Dermis blood vessel endothelial cell (primary cell): ENCODE measurements around the gene TTLL10. TPM values are rescaled to one million over a fixed set of nuclear protein-coding genes. Genes with fewer than 3 reads are reported as not detected.
"Not testable (repeated sequence)": the region's sequence is repeated elsewhere in the genome, so short reads cannot be mapped to it uniquely, and the experiment has no call there.

ENCODE experiments used
- DNase-seq: peaks from one replicate; pipeline ENCODE4 v3.0.0; 2010
- total RNA-seq: library from RNA; depleted of rRNA; stranded (reverse); fragments of >200 nt; gene quantifications from 2 replicates; pipeline ENCODE4 v1.2.3, GENCODE V29; 2014

Gene TTLL10
- total RNA-seq, 1 donor from 2014 or later = not detected

DNA sequence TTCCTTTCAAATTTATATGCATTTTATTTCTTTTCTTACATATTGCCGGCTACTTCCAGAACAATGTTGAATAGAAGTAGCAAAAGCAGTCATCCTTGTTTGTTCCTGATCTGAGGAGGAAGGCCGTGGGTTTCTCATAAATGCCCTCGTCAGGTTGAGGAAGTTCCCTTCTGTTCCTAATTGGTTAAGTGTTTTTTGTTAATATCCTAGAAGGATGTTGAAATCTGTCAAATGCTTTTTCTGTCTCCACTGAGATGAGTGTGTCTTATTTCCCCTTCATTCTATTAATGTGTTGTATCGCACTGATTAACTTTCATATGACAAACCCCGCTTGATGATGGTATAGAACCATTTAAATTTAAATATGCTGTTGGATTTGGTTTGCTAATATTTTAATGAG is 15.4 kb downstream of the TTLL10 start:
- DNase-seq = no peak

DNA sequence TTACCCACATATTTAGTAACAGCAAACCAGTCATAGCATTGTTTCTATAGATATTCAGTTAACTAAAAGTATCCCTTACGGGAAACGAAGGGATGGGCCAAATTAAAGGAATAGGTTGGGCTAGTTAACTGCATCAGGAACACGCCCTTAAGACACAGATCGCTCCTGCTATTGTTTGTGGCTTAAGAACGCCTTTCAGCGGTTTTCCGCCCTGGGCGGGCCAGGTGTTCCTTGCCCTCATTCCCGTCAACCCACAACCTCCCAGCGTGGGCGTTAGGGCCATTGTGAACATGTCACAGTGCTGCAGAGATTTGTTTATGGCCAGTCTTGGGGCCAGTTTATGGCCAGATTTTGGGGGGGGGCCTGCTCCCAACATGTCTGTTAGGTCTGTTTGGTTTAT is 18.1 kb downstream of the TTLL10 start:
- DNase-seq = no peak

DNA sequence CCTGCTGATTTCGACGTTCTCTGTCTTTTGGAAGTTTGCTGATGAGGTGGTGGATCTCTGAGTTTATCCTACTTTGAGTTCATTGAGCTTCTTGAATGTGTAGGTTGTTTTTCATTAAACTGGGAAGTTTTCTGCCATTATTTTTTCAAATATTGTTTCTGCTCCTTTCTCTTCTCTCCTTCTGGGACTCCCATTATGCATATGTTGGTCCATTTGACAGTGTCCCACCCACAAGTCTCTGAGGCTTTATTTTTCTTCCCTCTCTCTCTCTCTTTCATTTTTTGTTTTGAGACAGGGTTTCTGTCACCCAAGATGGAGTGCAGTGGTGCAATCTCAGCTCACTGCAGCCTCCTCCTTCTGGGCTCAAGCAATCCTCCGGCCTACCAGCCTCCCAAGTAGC is 21.0 kb downstream of the TTLL10 start:
- DNase-seq = no peak

DNA sequence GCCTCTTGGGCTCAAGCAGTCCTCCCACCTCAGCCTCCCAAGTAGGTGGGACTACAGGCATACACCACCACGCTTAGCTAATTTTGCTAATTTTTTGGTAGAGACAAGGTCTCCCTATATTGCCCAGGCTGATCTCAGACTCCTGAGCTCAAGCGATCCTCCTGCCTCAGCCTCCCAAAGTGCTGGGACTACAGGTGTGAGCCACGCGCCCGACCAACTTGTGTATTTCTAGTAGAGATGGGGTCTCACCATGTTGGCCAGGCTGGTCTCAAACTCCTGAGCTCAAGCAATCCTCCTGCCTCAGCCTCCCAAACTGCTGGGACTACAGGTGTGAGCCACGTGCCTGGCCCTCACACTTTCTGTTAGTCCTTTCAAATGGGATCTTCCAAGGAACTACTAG is 22.0 kb downstream of the TTLL10 start:
- not testable (repeated sequence) for DNase-seq

- DNase-seq = no peak
Observed at GRCh38 chr1:1196431-1197187, 22.9 kb downstream of the TTLL10 start.

- no peak for DNase-seq
Observed at GRCh38 chr1:1197188-1197500, 23.5 kb downstream of the TTLL10 start.

DNA sequence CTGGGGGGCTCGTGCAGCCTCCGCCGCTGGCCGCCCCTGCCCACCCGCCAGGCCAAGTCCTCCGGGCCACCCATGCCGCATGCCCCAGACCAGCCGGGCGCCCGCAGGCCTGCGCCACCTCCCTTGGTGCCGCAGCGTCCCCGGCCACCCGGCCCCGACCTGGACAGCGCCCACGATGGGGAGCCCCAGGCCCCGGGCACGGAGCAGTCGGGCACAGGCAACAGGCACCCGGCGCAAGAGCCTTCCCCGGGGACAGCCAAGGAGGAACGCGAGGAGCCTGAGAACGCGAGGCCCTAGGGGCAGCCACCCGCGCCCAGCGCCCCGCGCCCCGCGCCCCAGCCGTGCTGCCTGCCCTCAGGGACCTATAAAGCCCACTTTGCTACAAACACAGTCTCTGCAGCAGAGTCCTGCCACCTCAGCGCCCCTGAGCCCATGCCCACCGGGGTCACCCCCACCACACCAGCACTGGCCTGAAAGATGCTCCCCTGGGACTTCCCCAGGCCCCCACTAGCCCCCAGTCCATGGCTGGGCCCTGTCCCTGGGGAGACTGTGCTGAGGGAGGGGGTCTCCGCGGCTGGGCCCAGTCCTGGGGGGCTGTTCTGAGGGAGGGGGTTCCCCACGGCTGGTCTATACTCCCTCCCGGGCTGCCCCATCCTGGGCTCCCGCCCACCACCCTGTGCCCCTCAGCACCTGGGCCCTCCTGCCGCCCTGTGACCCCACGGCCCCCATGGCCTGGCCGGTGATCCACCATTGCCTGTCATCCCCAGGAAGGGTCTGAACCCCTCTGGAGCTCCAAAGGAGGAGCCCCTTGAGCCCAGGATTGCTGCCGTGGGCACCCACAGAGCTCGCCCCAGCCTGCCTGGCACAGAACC is 24.1 kb downstream of the TTLL10 start:
- no peak for DNase-seq

GRCh38 chr1:1198423-1199140 is 24.9 kb downstream of the TTLL10 start:
- DNase-seq = no peak

DNA sequence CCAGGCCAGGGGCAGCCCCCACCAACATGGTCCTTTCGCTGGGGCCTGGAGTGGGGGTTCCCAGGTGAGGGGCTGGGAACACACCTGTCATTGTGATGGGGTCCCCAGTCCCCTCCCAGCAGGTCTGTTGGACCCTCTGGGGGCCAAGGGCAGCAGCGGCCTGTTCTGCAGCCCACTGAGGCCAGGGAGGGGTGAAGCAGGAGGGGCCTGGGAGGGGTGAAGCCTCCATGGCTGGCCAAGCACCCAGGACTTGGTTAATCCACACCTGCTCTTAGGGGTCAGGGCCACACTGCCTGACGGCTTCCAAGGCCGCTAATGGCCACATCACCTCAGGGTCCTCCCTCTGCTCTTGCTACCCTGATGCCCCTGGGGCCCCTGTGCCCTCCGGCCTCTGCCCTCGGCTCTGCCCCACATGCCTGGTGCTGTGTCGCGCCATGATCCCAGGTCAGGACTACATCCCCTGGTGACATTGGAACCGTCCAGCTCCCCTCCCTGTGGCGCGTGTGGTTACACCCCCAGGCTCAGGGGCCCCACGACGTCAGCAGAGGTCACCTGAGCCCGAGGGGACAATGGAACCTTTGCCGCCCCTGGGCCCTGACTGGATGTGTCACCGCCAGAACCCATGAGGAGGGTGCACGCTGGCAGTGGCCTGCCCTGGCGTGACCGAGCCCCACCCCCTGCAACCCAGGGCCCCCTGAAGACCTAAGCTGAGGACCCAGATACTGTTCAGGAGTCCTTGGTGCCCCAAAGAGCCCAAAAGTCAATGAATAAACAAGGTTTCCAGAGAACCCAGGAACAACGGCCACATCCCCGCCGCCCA is 25.7 kb downstream of the TTLL10 start:
- DNase-seq = no peak

DNA sequence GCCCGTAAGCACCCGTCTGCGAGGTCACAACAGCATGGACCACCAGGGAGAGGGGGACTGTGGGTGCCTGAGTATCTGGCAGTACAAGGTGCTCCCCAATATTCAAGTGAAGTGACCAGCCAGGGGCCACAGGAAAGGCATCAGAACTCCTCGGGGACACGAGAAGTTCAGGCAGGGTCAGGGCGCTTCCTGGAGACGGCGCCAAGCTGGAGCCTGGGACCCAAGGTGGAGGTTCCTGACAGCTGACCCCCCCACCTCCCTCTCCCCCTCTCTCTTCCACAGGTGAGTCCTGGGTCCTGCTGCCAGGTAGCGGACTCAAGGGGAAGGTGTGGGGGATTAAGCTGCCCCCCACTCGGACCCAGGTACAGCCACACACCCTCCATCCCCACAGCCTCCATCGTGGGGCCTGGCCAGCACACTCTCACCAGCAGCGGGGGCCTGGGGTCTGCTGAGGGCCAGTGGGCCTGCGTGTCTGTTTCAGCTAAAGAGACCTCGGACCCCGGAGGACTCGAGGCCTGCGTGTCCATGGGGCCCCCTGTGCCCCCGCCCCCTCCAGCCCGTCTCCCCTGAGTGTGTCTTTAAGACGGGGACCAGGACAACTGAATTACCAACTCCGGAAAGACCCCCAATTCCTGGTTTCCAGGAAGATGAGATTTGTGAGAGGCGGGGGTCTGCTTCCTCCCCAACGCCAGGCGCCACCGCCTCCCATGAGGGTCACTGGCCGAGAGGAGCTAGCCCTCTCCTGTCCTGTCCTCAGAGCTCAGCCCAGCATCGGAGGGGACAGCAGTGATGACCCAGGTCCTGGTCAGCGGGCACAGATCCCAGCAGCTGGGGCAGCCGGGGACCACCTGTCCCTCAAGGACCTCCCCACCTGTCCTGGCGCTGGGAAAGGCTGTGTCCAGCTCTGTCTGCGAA is 26.5 kb downstream of the TTLL10 start:
- DNase-seq = no peak

GRCh38 chr1:1200876-1201810 is 27.5 kb downstream of the TTLL10 start:
- DNase-seq = peak; percentile 37

DNA sequence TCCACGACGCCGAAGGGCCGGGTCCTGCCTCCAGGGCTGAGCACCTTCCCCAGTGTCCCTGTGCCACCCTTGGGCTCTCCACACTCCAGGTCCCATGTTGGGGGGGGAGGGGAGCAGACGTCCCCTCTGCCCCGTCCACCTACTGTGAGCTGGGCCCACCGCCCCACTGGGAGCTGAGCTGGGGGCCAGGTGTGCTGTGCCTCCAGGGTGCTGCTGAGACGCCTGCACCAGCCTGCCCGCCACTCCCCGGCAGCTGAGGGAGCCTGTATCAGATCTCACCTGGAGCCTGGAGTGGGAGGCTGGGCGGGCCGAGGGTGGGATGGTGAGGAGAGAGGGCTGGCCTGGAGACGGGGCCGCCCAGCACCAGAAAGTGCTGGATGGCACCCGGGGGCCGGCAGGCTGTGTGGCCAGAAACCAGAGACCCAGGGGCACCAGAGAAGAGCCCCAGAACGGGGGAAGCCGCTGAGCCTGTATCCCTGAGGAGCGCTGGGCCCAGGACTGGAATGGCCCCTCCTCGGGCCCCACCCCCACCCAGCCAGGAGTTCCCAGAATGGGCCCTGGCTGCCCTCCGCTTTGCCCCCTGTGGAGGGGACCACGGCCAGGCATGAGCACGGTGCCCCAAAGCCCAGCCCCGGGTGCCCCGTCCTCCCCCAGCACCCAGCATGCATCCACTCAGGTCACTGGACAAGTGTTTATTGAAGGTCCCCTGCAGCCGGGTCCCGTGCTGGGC is 29.3 kb downstream of the TTLL10 start:
- DNase-seq = no peak

GRCh38 chr1:1203561-1204424 is 30.1 kb downstream of the TTLL10 start:
- DNase-seq = no peak

GRCh38 chr1:1204425-1204920 is 30.8 kb downstream of the TTLL10 start:
- DNase-seq = no peak

DNA sequence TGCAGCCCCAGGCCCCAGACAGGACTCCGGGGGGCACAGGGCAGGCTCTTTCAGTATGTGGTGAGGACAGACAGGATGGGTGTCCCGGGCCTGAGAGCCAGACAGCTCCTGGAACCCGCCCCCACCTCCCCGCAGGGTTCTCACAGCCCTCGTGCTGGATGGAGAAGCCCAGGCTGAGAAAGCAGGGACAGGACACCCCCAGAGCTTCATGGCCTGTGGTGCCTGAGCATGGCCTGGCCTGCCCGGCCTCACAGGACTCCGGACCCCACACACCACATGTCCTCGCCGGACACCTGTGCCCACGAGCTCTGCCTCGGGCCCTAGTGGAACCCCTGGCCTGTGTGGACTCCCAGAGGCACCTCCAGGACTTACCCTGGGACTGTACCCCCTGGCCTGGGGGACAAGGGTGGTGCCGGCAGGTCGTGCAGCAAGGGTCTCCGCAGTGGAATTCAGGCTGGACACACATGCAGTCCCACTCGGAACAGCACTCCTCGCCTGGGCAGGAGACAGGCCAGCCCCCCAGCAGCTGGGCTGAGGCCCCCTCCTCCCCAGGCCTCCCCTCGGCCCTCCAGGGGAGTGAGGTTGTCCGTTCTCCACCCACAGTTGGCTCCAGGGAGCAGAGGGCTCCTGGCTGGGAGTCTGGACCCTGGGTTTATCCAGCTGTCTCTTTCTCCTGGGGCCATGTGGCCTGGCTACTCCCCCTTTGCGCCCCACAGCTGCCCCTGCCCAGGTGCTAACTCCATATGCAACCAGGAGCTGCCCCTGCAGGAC is 31.5 kb downstream of the TTLL10 start:
- no peak for DNase-seq

- DNase-seq = no peak
Observed at GRCh38 chr1:1205769-1206375, 32.2 kb downstream of the TTLL10 start.

DNA sequence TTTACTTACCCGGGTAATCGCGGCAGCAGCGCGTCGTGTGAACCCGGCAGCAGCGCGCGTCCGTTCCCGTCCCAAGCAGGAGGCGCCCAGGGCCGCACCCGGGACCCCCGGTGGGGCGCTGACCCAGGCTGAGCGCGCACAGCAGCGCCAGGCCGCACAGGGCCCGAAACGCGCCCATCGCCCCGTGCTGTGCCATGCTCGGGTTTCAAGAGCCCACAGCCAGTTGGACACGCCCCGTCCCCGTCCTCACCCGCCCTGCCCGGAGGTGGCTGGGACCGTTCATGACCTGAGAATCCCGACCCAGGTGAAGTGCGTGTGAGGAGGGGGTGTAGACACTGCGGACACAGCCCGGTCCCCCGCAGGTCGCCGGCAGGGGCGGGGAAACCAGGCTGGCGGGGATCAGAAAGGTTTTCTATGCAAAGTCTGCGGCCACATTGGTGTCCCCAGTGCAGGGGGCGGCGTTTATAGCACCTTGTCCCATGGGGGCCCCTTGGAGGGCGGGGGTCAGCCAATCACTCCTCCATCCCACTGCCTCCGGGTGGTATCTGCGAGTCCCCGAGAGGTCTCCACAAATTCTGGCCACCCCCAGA is 32.8 kb downstream of the TTLL10 start, which contains the start of gene TNFRSF18:
Gene TNFRSF18, minus strand, starts transcription at position 217 of the 590 bp plus-strand sequence. Its CDS starts 21 bp downstream, at position 196.
- DNase-seq = no peak
